HG03066 (cell line): Measurements from ENCODE around the gene SCARB1.

Experiments used
- ATAC-seq: cut with Tn5 transposase; IDR thresholded peaks from one replicate; pipeline ENCODE4 v1.9.1; 2021; ENCODE audit warnings: low read depth; ENCODE audit not compliant: unreplicated experiment

The SCARB1 gene

GRCh38 chr12:124780752-124781685 is 82.6 kb downstream of the SCARB1 start:
- no peak for ATAC-seq

GRCh38 chr12:124780336-124780735 is 83.3 kb downstream of the SCARB1 start:
- no peak for ATAC-seq

- ATAC-seq = peak; percentile 49
Measured at GRCh38 chr12:124779161-124780141, 84.2 kb downstream of the SCARB1 start.

- no peak for ATAC-seq
Measured at GRCh38 chr12:124778411-124778810, 85.3 kb downstream of the SCARB1 start.

GRCh38 chr12:124777399-124778372 is 86.0 kb downstream of the SCARB1 start:
- no peak for ATAC-seq

GRCh38 chr12:124776125-124776513 is 87.5 kb downstream of the SCARB1 start:
- ATAC-seq = no peak

GRCh38 chr12:124774462-124775167 is 89.0 kb downstream of the SCARB1 start:
- ATAC-seq = peak; percentile 74

GRCh38 chr12:124774054-124774461 is 89.6 kb downstream of the SCARB1 start:
- peak; percentile 38 for ATAC-seq

- no peak for ATAC-seq
Measured at GRCh38 chr12:124772289-124773170, 91.1 kb downstream of the SCARB1 start.

GRCh38 chr12:124771462-124772288 is 92.0 kb downstream of the SCARB1 start:
- no peak for ATAC-seq

GRCh38 chr12:124770728-124771127 is 92.9 kb downstream of the SCARB1 start:
- no peak for ATAC-seq

- ATAC-seq = no peak
Measured at GRCh38 chr12:124769881-124770512, 93.7 kb downstream of the SCARB1 start.

- ATAC-seq = no peak
Measured at GRCh38 chr12:124769163-124769530, 94.5 kb downstream of the SCARB1 start.

GRCh38 chr12:124768452-124769162 is 95.1 kb downstream of the SCARB1 start:
- ATAC-seq = no peak

GRCh38 chr12:124767066-124767821 is 96.4 kb downstream of the SCARB1 start:
- ATAC-seq = no peak

- ATAC-seq = no peak
Measured at GRCh38 chr12:124766727-124767065, 97.0 kb downstream of the SCARB1 start.
